Measurements from ENCODE around the gene ARFGAP3.

Gene ARFGAP3

GRCh38 chr22:42819412-42820044 lies 37.5 kb downstream of the ARFGAP3 start:
- no peak for DNase-seq (ENCODE audit: low read depth)

GRCh38 chr22:42817556-42817955 lies 39.5 kb downstream of the ARFGAP3 start:
- DNase-seq (ENCODE audit: low read depth), result no peak

- no peak for DNase-seq (ENCODE audit: low read depth)
Measured at GRCh38 chr22:42816336-42816735, 40.7 kb downstream of the ARFGAP3 start.

GRCh38 chr22:42814616-42815015 lies 42.5 kb downstream of the ARFGAP3 start:
- DNase-seq (ENCODE audit: low read depth), result no peak

GRCh38 chr22:42814215-42814614 lies 42.9 kb downstream of the ARFGAP3 start:
- DNase-seq (ENCODE audit: low read depth), result no peak

GRCh38 chr22:42813501-42813900 lies 43.6 kb downstream of the ARFGAP3 start:
- no peak for DNase-seq (ENCODE audit: low read depth)

GRCh38 chr22:42811459-42811858 lies 45.6 kb downstream of the ARFGAP3 start:
- DNase-seq (ENCODE audit: low read depth), result no peak

GRCh38 chr22:42808521-42808920 lies 48.6 kb downstream of the ARFGAP3 start:
- DNase-seq (ENCODE audit: low read depth), result no peak

GRCh38 chr22:42807185-42807584 lies 49.9 kb downstream of the ARFGAP3 start:
- no peak for DNase-seq (ENCODE audit: low read depth)

- DNase-seq (ENCODE audit: low read depth), result no peak
Measured at GRCh38 chr22:42805998-42806830, 50.9 kb downstream of the ARFGAP3 start.

GRCh38 chr22:42805016-42805997 lies 51.8 kb downstream of the ARFGAP3 start:
- no peak for DNase-seq (ENCODE audit: low read depth)

GRCh38 chr22:42803389-42803788 lies 53.7 kb downstream of the ARFGAP3 start:
- no peak for DNase-seq (ENCODE audit: low read depth)

GRCh38 chr22:42801252-42802080 lies 55.6 kb downstream of the ARFGAP3 start:
- DNase-seq (ENCODE audit: low read depth), result no peak

- no peak for DNase-seq (ENCODE audit: low read depth)
Measured at GRCh38 chr22:42800451-42801251, 56.4 kb downstream of the ARFGAP3 start.

GRCh38 chr22:42799461-42800405 lies 57.3 kb downstream of the ARFGAP3 start:
- DNase-seq (ENCODE audit: low read depth), result no peak

GRCh38 chr22:42799061-42799460 lies 58.0 kb downstream of the ARFGAP3 start:
- no peak for DNase-seq (ENCODE audit: low read depth)

GRCh38 chr22:42797011-42797410 lies 60.1 kb downstream of the ARFGAP3 start:
- DNase-seq (ENCODE audit: low read depth), result no peak

- DNase-seq (ENCODE audit: low read depth), result no peak
Measured at GRCh38 chr22:42796081-42796480, 61.0 kb downstream of the ARFGAP3 start.
